A549 (cell line): ENCODE data around the gene TRMT13.

ENCODE experiments used
- CBX2 ChIP-seq: fragments of 200-600 bp; sonication (generic); IDR thresholded peaks from 2 replicates; pipeline ENCODE4 v1.6.1; 2016; ENCODE audit warnings: low read depth, mild to moderate bottlenecking, borderline replicate concordance
- CEBPB ChIP-seq, 2 experiments: fragments of >200 bp in 1 of 2; sonication (Bioruptor Twin) in 1 of 2; formaldehyde crosslinking in 1 of 2; IDR thresholded peaks; 2 replicates each; pipeline ENCODE4 v1.6.1; 2012 to 2016
- POLR2A ChIP-seq: IDR thresholded peaks from 2 replicates; pipeline ENCODE4 v1.6.1; 2012; ENCODE audit warnings: mild to moderate bottlenecking, low read length
- SMC3 ChIP-seq: fragments of >200 bp; sonication (Bioruptor Twin); formaldehyde crosslinking; IDR thresholded peaks from 3 replicates; pipeline ENCODE4 v1.6.1; 2018; ENCODE audit warnings: inconsistent platforms
- TF ChIP-seq, protein P1 (sequence below): fragments of >200 bp; sonication (Bioruptor Twin); formaldehyde crosslinking; IDR thresholded peaks from 3 replicates; pipeline ENCODE4 v1.5.1; 2016
- TF ChIP-seq, protein P2 (sequence below): IDR thresholded peaks from 2 replicates; pipeline ENCODE4 v1.6.1; 2012

DNA sequence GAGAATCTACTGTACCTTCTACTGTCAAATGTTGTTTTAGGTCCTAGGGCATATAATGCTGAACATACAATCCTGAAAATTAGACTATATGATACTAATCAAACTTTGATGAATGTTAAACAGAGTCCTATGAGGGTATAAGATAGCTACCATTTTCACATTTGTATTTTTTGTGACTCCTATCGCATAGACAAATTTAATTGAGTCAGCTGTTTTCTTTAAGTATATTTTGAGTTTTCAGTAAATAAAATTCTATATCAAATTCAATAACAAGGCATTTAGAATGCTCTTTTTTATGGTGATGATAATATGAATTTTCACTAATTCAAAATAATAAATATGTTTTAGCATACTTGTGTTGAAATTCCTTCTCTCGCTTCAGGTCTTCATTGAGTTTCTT is 35.1 kb downstream of the TRMT13 start:
- TF ChIP-seq, protein P1, sequence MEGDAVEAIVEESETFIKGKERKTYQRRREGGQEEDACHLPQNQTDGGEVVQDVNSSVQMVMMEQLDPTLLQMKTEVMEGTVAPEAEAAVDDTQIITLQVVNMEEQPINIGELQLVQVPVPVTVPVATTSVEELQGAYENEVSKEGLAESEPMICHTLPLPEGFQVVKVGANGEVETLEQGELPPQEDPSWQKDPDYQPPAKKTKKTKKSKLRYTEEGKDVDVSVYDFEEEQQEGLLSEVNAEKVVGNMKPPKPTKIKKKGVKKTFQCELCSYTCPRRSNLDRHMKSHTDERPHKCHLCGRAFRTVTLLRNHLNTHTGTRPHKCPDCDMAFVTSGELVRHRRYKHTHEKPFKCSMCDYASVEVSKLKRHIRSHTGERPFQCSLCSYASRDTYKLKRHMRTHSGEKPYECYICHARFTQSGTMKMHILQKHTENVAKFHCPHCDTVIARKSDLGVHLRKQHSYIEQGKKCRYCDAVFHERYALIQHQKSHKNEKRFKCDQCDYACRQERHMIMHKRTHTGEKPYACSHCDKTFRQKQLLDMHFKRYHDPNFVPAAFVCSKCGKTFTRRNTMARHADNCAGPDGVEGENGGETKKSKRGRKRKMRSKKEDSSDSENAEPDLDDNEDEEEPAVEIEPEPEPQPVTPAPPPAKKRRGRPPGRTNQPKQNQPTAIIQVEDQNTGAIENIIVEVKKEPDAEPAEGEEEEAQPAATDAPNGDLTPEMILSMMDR, result no peak
- no peak for TF ChIP-seq POLR2A
- no peak for TF ChIP-seq CBX2
- no peak for TF ChIP-seq SMC3
- TF ChIP-seq, protein P2, sequence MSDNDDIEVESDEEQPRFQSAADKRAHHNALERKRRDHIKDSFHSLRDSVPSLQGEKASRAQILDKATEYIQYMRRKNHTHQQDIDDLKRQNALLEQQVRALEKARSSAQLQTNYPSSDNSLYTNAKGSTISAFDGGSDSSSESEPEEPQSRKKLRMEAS, result no peak
- no peak for TF ChIP-seq CEBPB (IDR thresholded peaks at IDR 0.05)
